ACC112 (cell line): Measurements from ENCODE around the gene MARK2.
A peak's percentile ranks its signal among the peaks of the same experiment; 100 is the strongest.

Experiments
- H2AFZ ChIP-seq: fragments of 200-600 bp; sonication (generic); one replicate; pipeline ENCODE4 v1.6.0; 2017; ENCODE audit warnings: antibody characterized with exemption, low read length; ENCODE audit not compliant: unreplicated experiment
- H3K27ac ChIP-seq: fragments of 200-600 bp; sonication (generic); 2 replicates; pipeline ENCODE4 v1.5.1; 2014; ENCODE audit warnings: low read depth, mild to moderate bottlenecking, antibody characterized with exemption, low read length, moderate library complexity
- H3K27me3 ChIP-seq: fragments of 200-600 bp; sonication (generic); 2 replicates; pipeline ENCODE4 v1.6.1; 2014; ENCODE audit warnings: mild to moderate bottlenecking, antibody characterized with exemption, low read length, moderate library complexity, mixed read lengths; ENCODE audit not compliant: insufficient read depth
- H3K36me3 ChIP-seq: fragments of 200-600 bp; sonication (generic); 2 replicates; pipeline ENCODE4 v1.6.1; 2016; ENCODE audit warnings: mild to moderate bottlenecking, antibody characterized with exemption, low read length, moderate library complexity, mixed read lengths; ENCODE audit not compliant: insufficient read depth
- H3K4me1 ChIP-seq: fragments of 200-600 bp; sonication (generic); one replicate; pipeline ENCODE4 v1.6.1; 2016; ENCODE audit warnings: low read length, mixed read lengths; ENCODE audit not compliant: insufficient read depth, unreplicated experiment, control insufficient read depth
- H3K4me3 ChIP-seq: fragments of 200-600 bp; sonication (generic); 2 replicates; pipeline ENCODE4 v1.5.1; 2014; ENCODE audit warnings: mild to moderate bottlenecking, low read depth, low read length
- H3K79me2 ChIP-seq: fragments of 200-600 bp; sonication (generic); one replicate; pipeline ENCODE4 v1.6.0; 2016; ENCODE audit warnings: low read length; ENCODE audit not compliant: control insufficient read depth, unreplicated experiment, insufficient read depth

Gene MARK2

GRCh38 chr11:63840356-63841060 is 1.6 kb downstream of the MARK2 start:
- Histone ChIP-seq H3K79me2 (peaks cover 58% of the 10 kb centered on the region), H2AFZ (no peak overlapping the region), H3K27ac (no peak overlapping the region), H3K4me1 (peaks cover 31% of the 10 kb centered on the region), H3K27me3 (no peaks in the 10 kb centered on the region), H3K36me3 (peaks cover 7% of the 10 kb centered on the region; the same call in 1 of the 2 replicates), H3K4me3 (peak overlapping the region; percentile 90)

- Histone ChIP-seq H3K4me3 (peak overlapping the region; percentile 90), H2AFZ (no peak overlapping the region), H3K36me3 (peaks cover 7% of the 10 kb centered on the region; the same call in 1 of the 2 replicates), H3K27me3 (no peaks in the 10 kb centered on the region), H3K4me1 (peaks cover 35% of the 10 kb centered on the region), H3K79me2 (peaks cover 68% of the 10 kb centered on the region), H3K27ac (no peak overlapping the region)
Measured at GRCh38 chr11:63841554-63841953, 2.6 kb downstream of the MARK2 start.

GRCh38 chr11:63843041-63843440 is 4.1 kb downstream of the MARK2 start:
- H3K27me3 ChIP-seq: no peaks in the 10 kb centered on the region
- peaks cover 31% of the 10 kb centered on the region for H3K4me1 ChIP-seq
- H2AFZ ChIP-seq: no peak overlapping the region
- peaks cover 7% of the 10 kb centered on the region; the same call in 1 of the 2 replicates for H3K36me3 ChIP-seq
- peaks cover 81% of the 10 kb centered on the region for H3K79me2 ChIP-seq
- H3K4me3 ChIP-seq: no peak overlapping the region
- H3K27ac ChIP-seq: no peak overlapping the region

DNA sequence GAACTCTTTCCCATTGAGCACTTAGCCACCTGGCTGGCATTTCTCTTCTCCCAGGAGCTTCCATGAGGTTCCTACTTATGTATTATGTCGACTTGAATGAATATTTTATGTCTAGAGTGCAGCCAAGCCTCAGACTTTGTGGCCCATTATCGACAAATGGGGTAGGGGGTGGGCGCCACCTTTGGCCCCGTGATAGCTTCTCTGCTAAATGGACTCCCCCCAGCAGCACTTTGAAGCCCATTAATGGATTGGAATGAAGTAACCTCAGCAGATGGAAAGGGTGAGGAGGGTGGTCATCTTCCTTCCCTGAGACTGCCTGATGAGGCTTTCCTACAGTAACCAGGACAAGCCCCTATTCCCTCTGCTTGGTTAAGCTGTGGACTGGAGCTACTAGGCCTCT is 5.9 kb downstream of the MARK2 start:
- Histone ChIP-seq H3K36me3 (peaks cover 7% of the 10 kb centered on the region; the same call in 1 of the 2 replicates), H3K27ac (peak overlapping the region; percentile 75), H3K27me3 (no peaks in the 10 kb centered on the region), H3K4me3 (no peak overlapping the region), H3K4me1 (peaks cover 28% of the 10 kb centered on the region), H3K79me2 (peaks cover 89% of the 10 kb centered on the region), H2AFZ (no peak overlapping the region)

GRCh38 chr11:63845303-63845702 is 6.4 kb downstream of the MARK2 start:
- Histone ChIP-seq H3K27me3 (no peaks in the 10 kb centered on the region), H3K36me3 (peaks cover 7% of the 10 kb centered on the region; the same call in 1 of the 2 replicates), H3K79me2 (peaks cover 87% of the 10 kb centered on the region), H3K4me1 (peaks cover 28% of the 10 kb centered on the region), H2AFZ (no peak overlapping the region), H3K27ac (peak overlapping the region; percentile 75), H3K4me3 (no peak overlapping the region)

DNA sequence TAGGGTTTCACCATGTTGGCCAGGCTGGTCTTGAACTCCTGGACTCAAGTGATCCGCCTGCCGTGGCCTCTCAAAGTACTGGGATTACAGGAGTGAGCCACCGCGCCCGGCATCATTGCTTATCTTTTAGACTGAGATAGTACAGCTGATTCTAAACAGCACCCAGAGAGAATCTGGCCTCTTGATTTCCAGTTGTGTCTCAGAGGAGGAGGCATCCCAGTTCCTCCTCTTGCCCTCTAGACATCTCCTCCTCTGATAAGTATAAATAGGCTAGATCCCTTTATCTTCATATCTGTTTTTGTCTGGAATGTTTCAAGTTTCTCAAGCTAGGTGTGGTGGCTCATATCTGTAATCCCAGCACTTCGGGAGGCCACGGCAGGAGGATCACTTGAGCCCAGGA is 7.0 kb downstream of the MARK2 start:
- Histone ChIP-seq H3K27ac (peak overlapping the region; percentile 75; the same call in 1 of the 2 replicates), H3K4me3 (no peak overlapping the region), H3K27me3 (no peaks in the 10 kb centered on the region), H3K36me3 (peaks cover 7% of the 10 kb centered on the region; the same call in 1 of the 2 replicates), H2AFZ (no peak overlapping the region), H3K79me2 (peaks cover 87% of the 10 kb centered on the region), H3K4me1 (peaks cover 27% of the 10 kb centered on the region)

GRCh38 chr11:63846897-63847296 is 8.0 kb downstream of the MARK2 start:
- peaks cover 18% of the 10 kb centered on the region for H3K4me1 ChIP-seq
- H2AFZ ChIP-seq: no peak overlapping the region
- H3K27me3 ChIP-seq: no peaks in the 10 kb centered on the region
- H3K4me3 ChIP-seq: no peak overlapping the region
- no peak overlapping the region for H3K27ac ChIP-seq
- peaks cover 7% of the 10 kb centered on the region; the same call in 1 of the 2 replicates for H3K36me3 ChIP-seq
- peaks cover 86% of the 10 kb centered on the region for H3K79me2 ChIP-seq

GRCh38 chr11:63847363-63847762 is 8.5 kb downstream of the MARK2 start:
- Histone ChIP-seq H2AFZ (no peak overlapping the region), H3K79me2 (peaks cover 86% of the 10 kb centered on the region), H3K27me3 (no peaks in the 10 kb centered on the region), H3K4me3 (no peak overlapping the region), H3K36me3 (peaks cover 7% of the 10 kb centered on the region; the same call in 1 of the 2 replicates), H3K4me1 (peaks cover 18% of the 10 kb centered on the region), H3K27ac (no peak overlapping the region)

DNA sequence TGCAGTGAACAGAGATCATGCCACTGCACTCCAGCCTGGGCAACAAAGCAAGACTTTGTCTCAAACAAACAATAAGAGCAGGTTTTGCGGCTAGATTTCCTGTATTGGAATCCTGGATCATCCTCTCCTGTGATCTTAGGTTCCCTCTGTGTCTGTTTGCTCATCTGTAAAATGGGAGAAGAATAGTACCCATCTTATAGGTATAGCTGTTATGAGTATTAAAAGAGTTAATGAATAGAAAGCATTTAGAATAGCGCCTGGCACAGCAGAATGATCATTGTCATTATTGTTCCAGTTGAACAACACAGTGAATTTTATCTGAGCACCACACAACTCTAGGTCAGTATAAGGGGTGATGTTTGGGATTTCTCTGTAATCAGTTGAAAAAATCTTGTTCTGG is 10.8 kb downstream of the MARK2 start:
- H3K27me3 ChIP-seq: no peaks in the 10 kb centered on the region
- H3K27ac ChIP-seq: no peak overlapping the region
- H3K4me3 ChIP-seq: no peak overlapping the region
- no peak overlapping the region for H2AFZ ChIP-seq
- H3K4me1 ChIP-seq: peaks cover 12% of the 10 kb centered on the region
- H3K36me3 ChIP-seq: peaks cover 3% of the 10 kb centered on the region; the same call in 1 of the 2 replicates
- H3K79me2 ChIP-seq: peaks cover 70% of the 10 kb centered on the region

- Histone ChIP-seq H3K36me3 (peaks cover 6% of the 10 kb centered on the region; the same call in 1 of the 2 replicates), H3K27ac (no peak overlapping the region), H3K4me3 (no peak overlapping the region), H3K27me3 (no peaks in the 10 kb centered on the region), H3K4me1 (peaks cover under 1% of the 10 kb centered on the region), H3K79me2 (peaks cover 66% of the 10 kb centered on the region), H2AFZ (no peak overlapping the region)
Measured at GRCh38 chr11:63850920-63851319, 12.0 kb downstream of the MARK2 start.

GRCh38 chr11:63851364-63851763 is 12.5 kb downstream of the MARK2 start:
- H3K27ac ChIP-seq: peak overlapping the region; percentile 6; the same call in 1 of the 2 replicates
- no peaks in the 10 kb centered on the region for H3K4me1 ChIP-seq
- peaks cover 6% of the 10 kb centered on the region; the same call in 1 of the 2 replicates for H3K36me3 ChIP-seq
- H3K4me3 ChIP-seq: no peak overlapping the region
- no peak overlapping the region for H2AFZ ChIP-seq
- peaks cover 63% of the 10 kb centered on the region for H3K79me2 ChIP-seq
- H3K27me3 ChIP-seq: no peaks in the 10 kb centered on the region
